Measurements from ENCODE around the gene DCAF15.

DNA sequence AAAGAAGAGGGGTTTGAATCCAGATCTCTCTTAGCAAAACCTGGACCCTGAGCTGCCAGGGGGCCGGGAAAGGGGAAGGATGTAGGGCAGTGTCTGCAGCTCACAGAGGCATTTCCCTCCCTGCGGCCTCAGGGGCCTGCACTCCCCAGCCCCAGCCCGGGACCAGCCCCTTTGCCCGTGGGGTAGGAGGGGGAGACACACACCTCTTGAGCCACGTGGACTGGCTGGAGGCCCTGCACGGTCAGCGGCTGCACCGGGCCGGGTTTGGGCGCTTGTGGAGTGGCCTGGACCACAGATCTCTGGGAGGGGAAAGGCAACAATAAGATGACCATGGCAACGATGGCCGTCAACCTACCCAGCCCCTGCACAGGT is 26.9 kb downstream of the DCAF15 start:
- no peak for TF ChIP-seq POLR2A (IDR thresholded peaks at IDR 0.05)
- TF ChIP-seq, protein P1, sequence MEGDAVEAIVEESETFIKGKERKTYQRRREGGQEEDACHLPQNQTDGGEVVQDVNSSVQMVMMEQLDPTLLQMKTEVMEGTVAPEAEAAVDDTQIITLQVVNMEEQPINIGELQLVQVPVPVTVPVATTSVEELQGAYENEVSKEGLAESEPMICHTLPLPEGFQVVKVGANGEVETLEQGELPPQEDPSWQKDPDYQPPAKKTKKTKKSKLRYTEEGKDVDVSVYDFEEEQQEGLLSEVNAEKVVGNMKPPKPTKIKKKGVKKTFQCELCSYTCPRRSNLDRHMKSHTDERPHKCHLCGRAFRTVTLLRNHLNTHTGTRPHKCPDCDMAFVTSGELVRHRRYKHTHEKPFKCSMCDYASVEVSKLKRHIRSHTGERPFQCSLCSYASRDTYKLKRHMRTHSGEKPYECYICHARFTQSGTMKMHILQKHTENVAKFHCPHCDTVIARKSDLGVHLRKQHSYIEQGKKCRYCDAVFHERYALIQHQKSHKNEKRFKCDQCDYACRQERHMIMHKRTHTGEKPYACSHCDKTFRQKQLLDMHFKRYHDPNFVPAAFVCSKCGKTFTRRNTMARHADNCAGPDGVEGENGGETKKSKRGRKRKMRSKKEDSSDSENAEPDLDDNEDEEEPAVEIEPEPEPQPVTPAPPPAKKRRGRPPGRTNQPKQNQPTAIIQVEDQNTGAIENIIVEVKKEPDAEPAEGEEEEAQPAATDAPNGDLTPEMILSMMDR (IDR thresholded peaks at IDR 0.05): no peak
